ENCODE results near the gene RFX4.

Gene RFX4

DNA sequence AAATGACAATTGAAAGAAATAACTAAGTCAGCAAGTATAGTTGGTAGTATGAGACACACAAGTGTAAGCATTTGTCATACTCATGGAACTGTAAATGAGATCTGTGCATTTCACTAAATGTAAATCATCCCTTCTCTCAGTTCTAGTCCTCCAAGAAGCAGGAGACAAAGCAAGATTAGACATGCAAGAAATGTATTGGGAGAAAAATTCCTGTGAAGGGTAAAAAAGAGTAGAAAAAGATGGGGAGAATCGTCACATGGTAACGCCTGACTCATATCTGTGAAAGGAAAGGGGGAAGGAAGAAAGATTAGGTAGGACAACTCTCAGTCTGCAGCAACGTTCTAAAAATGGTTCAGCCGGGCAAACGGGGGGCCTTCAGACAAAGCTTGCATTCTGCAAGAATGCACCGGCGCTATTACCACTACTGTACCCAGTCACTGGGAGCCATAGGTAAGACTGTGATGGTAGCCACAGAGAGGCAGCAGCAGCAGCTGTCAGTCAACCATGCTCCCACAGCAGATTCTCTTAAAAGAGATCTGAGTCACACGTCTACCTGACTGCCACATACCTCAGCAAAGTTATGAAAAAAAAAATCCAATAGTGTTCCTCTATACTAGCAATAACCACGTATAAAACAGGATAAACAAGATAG, 18.0 kb upstream of the RFX4 start:
- Histone ChIP-seq H2BK15ac (ENCODE audit: low read depth, poor library complexity, severe bottlenecking) (no peak overlapping the region), H2AK5ac (ENCODE audit: low read length, severe bottlenecking) (no peak overlapping the region)

GRCh38 chr12:106566771-106567170, 16.0 kb upstream of the RFX4 start:
- no peak overlapping the region for H2BK120ac ChIP-seq (ENCODE audit: low read depth, low read length)
- WGBS, result 63% methylated on average over 2 of the region's 3 CpGs

More for the DNA sequence above, 18.0 kb upstream of the RFX4 start:
- H3K4me3 ChIP-seq (ENCODE audit: insufficient read depth in 1 of 2, low read depth in 1 of 2, low read length in 2 of 2), result no peak overlapping the region
- 75% methylated on average over 9 of the region's 9 CpGs for WGBS
- H3K27me3 ChIP-seq (ENCODE audit: control insufficient read depth in 1 of 2, insufficient read depth in 1 of 2, low read length in 2 of 2), result peaks cover 0 to 17% of the 10 kb centered on the region in 2 experiments
- H3K36me3 ChIP-seq (ENCODE audit: control insufficient read depth in 1 of 2, insufficient read depth in 2 of 2, low read depth in 1 of 2, low read length in 2 of 2), result no peaks in the 10 kb centered on the region
- H2BK5ac ChIP-seq (ENCODE audit: low read depth, low read length, poor library complexity, severe bottlenecking), result no peak overlapping the region
- no peaks in the 10 kb centered on the region for H3K79me1 ChIP-seq (replicated peaks; ENCODE audit: low read length, poor library complexity, severe bottlenecking)
- no peak overlapping the region for H2BK120ac ChIP-seq (ENCODE audit: low read depth, low read length)
- H3K4me1 ChIP-seq (ENCODE audit: control insufficient read depth, insufficient read depth, low read depth, low read length), result peaks cover 2% of the 10 kb centered on the region
- peaks cover 15% of the 10 kb centered on the region for H3K9me3 ChIP-seq (ENCODE audit: control insufficient read depth, low read length)
- H3K27ac ChIP-seq (ENCODE audit: low read length, poor library complexity, severe bottlenecking), result no peak overlapping the region
- no peak overlapping the region for H3K14ac ChIP-seq (ENCODE audit: low read length in 2 of 2)
- no peak overlapping the region for H3K18ac ChIP-seq (ENCODE audit: low read depth in 1 of 2, low read length in 2 of 2)
- no peak overlapping the region for H2AFZ ChIP-seq (ENCODE audit: low read depth, low read length)
- no peak for DNase-seq
- no peak overlapping the region for H2BK12ac ChIP-seq (ENCODE audit: low read length in 2 of 2)
- H3K23ac ChIP-seq (ENCODE audit: low read length in 2 of 2), result no peak overlapping the region
- no peak overlapping the region for H3K4me2 ChIP-seq (ENCODE audit: low read length, poor library complexity, severe bottlenecking)
- no peak overlapping the region for H3K4ac ChIP-seq (ENCODE audit: low read depth in 1 of 2, low read length in 2 of 2)
- H3K9ac ChIP-seq (ENCODE audit: low read length), result no peak overlapping the region
- no peak overlapping the region for H4K91ac ChIP-seq (ENCODE audit: low read length)
- H4K8ac ChIP-seq (ENCODE audit: low read length), result no peak overlapping the region

GRCh38 chr12:106573239-106573638, 9.6 kb upstream of the RFX4 start:
- H3K4me3 ChIP-seq (ENCODE audit: insufficient read depth in 1 of 2, low read depth in 1 of 2, low read length in 2 of 2), result no peak overlapping the region
- no peak overlapping the region for H2AK5ac ChIP-seq (ENCODE audit: low read length, severe bottlenecking)
- no peak overlapping the region for H3K18ac ChIP-seq (ENCODE audit: low read depth in 1 of 2, low read length in 2 of 2)
- no peak overlapping the region for H3K4ac ChIP-seq (ENCODE audit: low read depth in 1 of 2, low read length in 2 of 2)
- H3K9ac ChIP-seq (ENCODE audit: low read length), result no peak overlapping the region
- no peak overlapping the region for H4K91ac ChIP-seq (ENCODE audit: low read length)
- no peak overlapping the region for H4K8ac ChIP-seq (ENCODE audit: low read length)
- no peaks in the 10 kb centered on the region for H3K9me3 ChIP-seq (ENCODE audit: control insufficient read depth, low read length)
- no peaks in the 10 kb centered on the region for H3K4me1 ChIP-seq (ENCODE audit: control insufficient read depth, insufficient read depth, low read depth, low read length)
- no peaks in the 10 kb centered on the region for H3K36me3 ChIP-seq (ENCODE audit: control insufficient read depth in 1 of 2, insufficient read depth in 2 of 2, low read depth in 1 of 2, low read length in 2 of 2)
- no peak overlapping the region for H3K23ac ChIP-seq (ENCODE audit: low read length in 2 of 2)
- no peak overlapping the region for H2BK120ac ChIP-seq (ENCODE audit: low read depth, low read length)
- no peak overlapping the region for H3K4me2 ChIP-seq (ENCODE audit: low read length, poor library complexity, severe bottlenecking)
- no peak for DNase-seq
- no peaks in the 10 kb centered on the region for H3K79me1 ChIP-seq (replicated peaks; ENCODE audit: low read length, poor library complexity, severe bottlenecking)
- no peak overlapping the region for H2AFZ ChIP-seq (ENCODE audit: low read depth, low read length)
- H3K27me3 ChIP-seq (ENCODE audit: control insufficient read depth in 1 of 2, insufficient read depth in 1 of 2, low read length in 2 of 2), result peaks cover 10 to 32% of the 10 kb centered on the region in 2 experiments
- no peak overlapping the region for H2BK15ac ChIP-seq (ENCODE audit: low read depth, poor library complexity, severe bottlenecking)
- no peak overlapping the region for H2BK5ac ChIP-seq (ENCODE audit: low read depth, low read length, poor library complexity, severe bottlenecking)
- H3K27ac ChIP-seq (ENCODE audit: low read length, poor library complexity, severe bottlenecking), result no peak overlapping the region
- H3K14ac ChIP-seq (ENCODE audit: low read length in 2 of 2), result no peak overlapping the region
- H2BK12ac ChIP-seq (ENCODE audit: low read length in 2 of 2), result no peak overlapping the region

More at GRCh38 chr12:106566771-106567170, 16.0 kb upstream of the RFX4 start:
- Histone ChIP-seq H3K27ac (ENCODE audit: low read length, poor library complexity, severe bottlenecking) (no peak overlapping the region), H3K79me1 (replicated peaks; ENCODE audit: low read length, poor library complexity, severe bottlenecking) (no peaks in the 10 kb centered on the region), H4K91ac (ENCODE audit: low read length) (no peak overlapping the region), H3K9me3 (ENCODE audit: control insufficient read depth, low read length) (no peaks in the 10 kb centered on the region), H3K4me1 (ENCODE audit: control insufficient read depth, insufficient read depth, low read depth, low read length) (peaks cover 2% of the 10 kb centered on the region), H4K8ac (ENCODE audit: low read length) (no peak overlapping the region), H2AK5ac (ENCODE audit: low read length, severe bottlenecking) (no peak overlapping the region), H3K36me3 (ENCODE audit: control insufficient read depth in 1 of 2, insufficient read depth in 2 of 2, low read depth in 1 of 2, low read length in 2 of 2) (no peaks in the 10 kb centered on the region), H3K18ac (ENCODE audit: low read depth in 1 of 2, low read length in 2 of 2) (no peak overlapping the region), H2BK5ac (ENCODE audit: low read depth, low read length, poor library complexity, severe bottlenecking) (no peak overlapping the region), H3K23ac (ENCODE audit: low read length in 2 of 2) (no peak overlapping the region), H2AFZ (ENCODE audit: low read depth, low read length) (no peak overlapping the region), H3K4me3 (ENCODE audit: insufficient read depth in 1 of 2, low read depth in 1 of 2, low read length in 2 of 2) (no peak overlapping the region), H3K9ac (ENCODE audit: low read length) (no peak overlapping the region), H3K27me3 (ENCODE audit: control insufficient read depth in 1 of 2, insufficient read depth in 1 of 2, low read length in 2 of 2) (peaks cover 0 to 10% of the 10 kb centered on the region in 2 experiments), H2BK15ac (ENCODE audit: low read depth, poor library complexity, severe bottlenecking) (no peak overlapping the region), H3K4me2 (ENCODE audit: low read length, poor library complexity, severe bottlenecking) (no peak overlapping the region), H3K4ac (ENCODE audit: low read depth in 1 of 2, low read length in 2 of 2) (no peak overlapping the region), H2BK12ac (ENCODE audit: low read length in 2 of 2) (no peak overlapping the region), H3K14ac (ENCODE audit: low read length in 2 of 2) (no peak overlapping the region)
- no peak for DNase-seq

- Histone ChIP-seq H3K18ac (ENCODE audit: low read depth in 1 of 2, low read length in 2 of 2) (no peak overlapping the region), H3K4me1 (ENCODE audit: control insufficient read depth, insufficient read depth, low read depth, low read length) (peaks cover 6% of the 10 kb centered on the region), H4K8ac (ENCODE audit: low read length) (no peak overlapping the region), H3K9me3 (ENCODE audit: control insufficient read depth, low read length) (peaks cover 3% of the 10 kb centered on the region), H3K14ac (ENCODE audit: low read length in 2 of 2) (no peak overlapping the region), H2BK120ac (ENCODE audit: low read depth, low read length) (no peak overlapping the region), H4K91ac (ENCODE audit: low read length) (no peak overlapping the region), H2BK12ac (ENCODE audit: low read length in 2 of 2) (no peak overlapping the region), H3K4me3 (ENCODE audit: insufficient read depth in 1 of 2, low read depth in 1 of 2, low read length in 2 of 2) (no peak overlapping the region), H3K4me2 (ENCODE audit: low read length, poor library complexity, severe bottlenecking) (no peak overlapping the region), H2BK5ac (ENCODE audit: low read depth, low read length, poor library complexity, severe bottlenecking) (no peak overlapping the region), H2AFZ (ENCODE audit: low read depth, low read length) (no peak overlapping the region), H3K27ac (ENCODE audit: low read length, poor library complexity, severe bottlenecking) (no peak overlapping the region), H3K79me1 (replicated peaks; ENCODE audit: low read length, poor library complexity, severe bottlenecking) (no peaks in the 10 kb centered on the region), H3K36me3 (ENCODE audit: control insufficient read depth in 1 of 2, insufficient read depth in 2 of 2, low read depth in 1 of 2, low read length in 2 of 2) (no peaks in the 10 kb centered on the region), H3K4ac (ENCODE audit: low read depth in 1 of 2, low read length in 2 of 2) (no peak overlapping the region), H3K23ac (ENCODE audit: low read length in 2 of 2) (no peak overlapping the region), H2AK5ac (ENCODE audit: low read length, severe bottlenecking) (no peak overlapping the region), H3K9ac (ENCODE audit: low read length) (no peak overlapping the region), H3K27me3 (ENCODE audit: control insufficient read depth in 1 of 2, insufficient read depth in 1 of 2, low read length in 2 of 2) (peaks cover 36 to 64% of the 10 kb centered on the region in 2 experiments), H2BK15ac (ENCODE audit: low read depth, poor library complexity, severe bottlenecking) (no peak overlapping the region)
- 88% methylated on average over 2 of the region's 2 CpGs for WGBS
- DNase-seq, result no peak
Measured at GRCh38 chr12:106576848-106577247, 6.0 kb upstream of the RFX4 start.

Measured in mesenchymal stem cell (in vitro differentiated cells and primary cell).